ENCODE results near the gene PCSK5.
"Not testable (repeated sequence)": the region's sequence is repeated elsewhere in the genome, so short reads cannot be mapped to it uniquely, and the experiment has no call there.

Gene PCSK5

GRCh38 chr9:75890472-75891276, at the start of gene PCSK5:
TSS of gene PCSK5 (plus strand) at chr9:75890673. CDS start at chr9:75891182, 509 bp downstream.
- DNase-seq, result peak; percentile 84

DNA sequence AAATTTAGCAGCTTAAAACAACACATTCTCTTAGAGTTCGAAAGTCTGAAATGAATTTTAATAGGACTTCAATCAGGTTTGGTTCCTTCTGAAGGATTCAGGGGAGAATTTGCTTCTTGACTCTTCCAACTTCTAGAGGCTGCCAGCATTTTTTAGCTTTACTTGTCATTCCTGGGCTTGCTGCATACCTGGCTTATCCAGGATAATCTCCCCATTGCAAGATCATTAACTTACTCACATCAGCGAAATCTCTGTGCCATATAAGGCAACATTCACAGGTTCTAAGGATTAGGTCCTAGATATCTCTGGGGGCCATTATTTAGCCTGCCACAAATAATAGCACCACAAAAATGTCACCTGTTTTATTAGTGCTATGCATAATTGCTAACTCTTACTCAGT, 46.2 kb upstream of the PCSK5 start:
- no peak for DNase-seq

DNA sequence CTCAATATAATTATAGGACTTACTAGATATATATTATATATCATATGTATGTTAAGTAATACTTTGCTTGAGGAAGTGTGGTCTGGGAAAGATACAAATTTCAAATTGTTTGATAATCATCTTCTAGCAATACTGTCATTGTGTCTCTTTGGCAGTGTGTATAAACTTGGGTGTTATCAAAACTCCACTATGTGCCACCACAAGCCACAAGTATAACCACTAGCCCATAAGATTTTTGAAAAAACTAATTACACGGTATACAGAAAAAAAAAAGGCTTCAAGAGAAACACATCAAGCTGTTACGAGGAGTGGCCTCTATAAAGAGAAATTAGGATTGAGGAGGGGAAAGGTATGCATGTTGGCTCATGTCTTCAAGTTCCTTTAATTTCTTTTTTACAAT, 44.7 kb upstream of the PCSK5 start:
- DNase-seq, result peak; percentile 81

DNA sequence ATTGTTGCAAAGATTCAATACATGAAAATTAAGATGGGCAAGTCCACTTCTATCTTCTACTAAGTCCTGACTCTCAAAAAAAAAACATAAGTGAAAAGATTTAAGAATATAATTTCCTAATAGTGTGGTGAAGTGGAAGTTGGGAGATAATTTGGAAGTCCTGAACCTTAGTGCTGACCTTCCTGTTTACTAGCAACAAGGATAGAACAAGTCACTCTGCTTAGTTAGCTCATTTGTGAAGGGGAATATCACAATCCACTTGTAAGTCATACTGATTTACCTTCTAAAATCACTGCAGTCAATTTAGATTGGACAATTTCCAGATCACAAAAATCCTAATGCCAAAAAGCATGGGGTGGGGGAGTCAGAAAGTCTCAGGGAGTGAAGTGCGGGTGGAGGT, 43.4 kb upstream of the PCSK5 start:
- DNase-seq, result no peak

DNA sequence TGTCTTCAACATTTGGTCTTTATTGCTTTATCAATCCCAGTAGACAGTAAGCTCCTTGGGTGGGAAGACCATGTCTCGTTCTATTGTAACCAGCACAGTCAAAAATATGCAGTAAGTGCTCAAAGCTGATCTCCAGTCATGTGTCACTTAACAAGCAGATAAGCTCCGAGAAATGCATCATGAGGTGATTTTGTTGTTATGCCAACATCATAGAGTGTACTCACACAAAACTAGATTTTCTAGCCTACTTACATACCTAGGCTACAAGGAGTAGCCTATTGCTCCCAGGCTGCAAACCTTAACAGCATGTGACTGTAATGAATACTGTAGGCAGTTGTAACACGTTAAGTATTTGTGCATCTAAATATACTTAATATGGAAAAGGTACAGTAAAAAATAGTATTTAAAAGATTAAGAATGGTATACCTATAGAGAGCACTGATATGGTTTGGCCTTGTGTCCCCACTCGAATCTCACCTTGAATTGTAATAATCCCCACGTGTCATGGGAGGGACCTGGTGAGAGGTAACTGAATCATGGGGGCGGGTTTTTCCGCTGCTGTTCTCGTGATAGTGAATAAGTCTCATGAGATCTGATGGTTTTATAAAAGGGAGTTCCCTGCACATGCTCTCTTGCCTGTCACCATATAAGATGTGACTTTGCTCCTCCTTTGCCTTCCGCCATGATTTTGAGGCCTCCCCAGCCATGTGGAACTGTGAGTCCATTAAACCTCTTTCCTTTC, 39.8 kb upstream of the PCSK5 start:
- no peak for DNase-seq

DNA sequence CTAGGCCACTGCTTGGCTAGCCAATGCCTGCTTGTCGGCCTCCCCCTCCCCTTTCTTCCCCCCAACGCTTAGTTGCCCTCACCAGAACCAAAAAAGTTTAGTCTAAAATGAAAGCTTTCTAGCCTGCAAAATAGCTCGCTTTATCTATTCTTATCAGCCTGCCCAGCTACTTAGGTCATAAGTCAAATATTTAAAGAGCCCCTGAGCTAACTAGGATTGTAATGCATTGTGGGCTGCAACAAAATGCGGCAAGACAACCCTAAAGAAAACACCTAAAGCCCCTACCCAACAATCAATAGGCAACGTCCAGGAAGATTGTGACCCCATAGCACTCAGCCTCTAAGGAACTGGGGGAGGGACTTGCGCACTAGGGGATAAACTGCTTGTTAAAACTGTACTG, 38.6 kb upstream of the PCSK5 start:
- peak; percentile 69 for DNase-seq

- DNase-seq, result no peak
Measured at GRCh38 chr9:75852746-75853145, 37.7 kb upstream of the PCSK5 start.

DNA sequence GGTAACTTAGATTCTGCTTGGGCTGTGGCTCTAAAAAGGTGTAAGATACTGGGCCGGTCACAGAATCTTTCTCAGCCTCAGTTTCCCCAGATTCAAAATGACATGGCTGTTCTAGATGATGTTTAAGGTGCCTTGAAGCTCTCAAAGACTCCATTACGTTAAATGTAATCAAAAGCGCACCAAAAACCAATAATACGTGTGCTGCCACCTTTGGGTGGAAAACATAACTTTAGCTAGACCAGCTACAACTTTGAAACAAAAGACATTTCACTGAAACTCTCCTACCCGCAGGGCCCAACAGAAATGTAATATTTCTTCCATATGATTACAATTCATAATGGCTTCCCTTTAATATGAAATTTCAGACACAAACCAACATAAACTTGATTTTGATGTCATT, 35.0 kb upstream of the PCSK5 start:
- peak; percentile 65 for DNase-seq

DNA sequence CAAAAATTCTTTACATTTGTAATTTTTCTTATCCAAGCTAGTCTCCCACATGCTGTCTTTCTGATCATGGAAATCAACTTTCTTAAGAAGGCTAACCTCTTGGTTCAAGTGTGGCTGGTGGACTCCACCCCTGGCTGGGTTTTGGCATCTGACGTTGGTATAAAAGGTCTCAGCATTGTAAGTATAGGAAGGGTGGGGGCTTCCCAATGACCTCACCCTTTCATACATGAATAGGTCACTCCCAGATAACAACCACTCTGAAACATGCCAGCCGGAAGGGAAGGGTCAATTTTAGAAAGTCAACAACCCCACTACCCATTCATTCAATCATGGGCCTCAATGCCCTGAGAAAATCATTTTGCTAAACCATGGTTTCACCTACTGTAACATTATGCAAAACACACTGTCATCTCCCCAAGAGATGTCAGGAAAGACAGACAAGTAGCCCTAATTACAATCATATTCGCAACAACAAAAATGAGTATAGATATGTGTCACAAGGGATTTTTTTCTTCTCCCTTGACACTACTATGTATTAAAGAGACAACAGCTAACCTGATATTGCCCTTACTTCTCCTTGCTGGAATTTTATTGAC, 31.9 kb upstream of the PCSK5 start:
- DNase-seq, result no peak

- no peak for DNase-seq
Measured at GRCh38 chr9:75864266-75864665, 26.2 kb upstream of the PCSK5 start.

DNA sequence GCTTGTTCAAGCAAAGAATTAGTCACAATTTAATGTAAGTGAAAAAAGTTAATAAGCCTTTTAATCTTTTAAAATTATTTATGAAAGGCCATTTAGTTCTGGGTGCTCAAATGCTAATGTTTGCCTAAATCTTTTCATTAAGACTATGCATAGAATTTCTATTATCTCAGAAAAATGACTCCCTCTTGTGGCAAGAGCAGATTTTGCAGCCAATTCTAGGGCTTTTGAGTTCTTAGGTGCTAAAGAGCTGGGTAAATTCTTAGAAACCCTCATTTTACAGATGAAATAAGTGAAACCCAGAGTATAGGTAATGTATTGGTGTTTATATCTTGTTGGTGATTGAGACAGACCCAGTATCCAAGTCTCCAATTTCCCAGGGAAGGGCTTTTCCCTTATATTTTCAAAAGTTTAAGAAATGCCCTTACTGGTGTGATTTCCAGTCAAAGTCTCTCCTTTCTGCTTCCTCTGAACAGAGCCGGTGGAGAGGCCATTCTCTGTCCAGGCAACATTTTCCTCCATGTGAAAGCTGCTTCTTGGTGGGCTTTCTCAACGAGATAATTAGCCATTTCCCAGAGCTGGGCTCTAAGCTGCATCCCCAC, 24.1 kb upstream of the PCSK5 start:
- peak; percentile 78 for DNase-seq

- not testable (repeated sequence) for DNase-seq
Measured at GRCh38 chr9:75868526-75868925, 21.9 kb upstream of the PCSK5 start.

- DNase-seq, result no peak
Measured at GRCh38 chr9:75869236-75869635, 21.2 kb upstream of the PCSK5 start.

DNA sequence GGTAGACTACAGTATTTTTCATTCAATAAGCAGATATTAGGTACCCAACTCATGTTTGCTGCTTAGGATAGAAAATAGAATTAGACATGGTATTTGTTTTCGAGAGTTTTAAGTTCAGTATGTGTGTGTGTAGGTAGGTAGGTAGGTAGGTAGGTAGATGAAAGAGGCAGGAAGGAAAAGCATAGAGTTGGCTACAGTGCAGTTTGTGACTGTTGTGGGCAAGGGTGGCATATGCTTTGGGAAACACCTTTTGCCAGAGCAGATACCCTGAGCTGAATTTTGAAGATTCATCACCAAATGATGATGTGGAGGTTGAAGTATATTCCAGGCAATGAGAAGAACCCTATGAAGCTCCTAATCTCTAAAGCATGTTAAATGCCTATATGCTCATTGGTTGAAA, 20.0 kb upstream of the PCSK5 start:
- no peak for DNase-seq

DNA sequence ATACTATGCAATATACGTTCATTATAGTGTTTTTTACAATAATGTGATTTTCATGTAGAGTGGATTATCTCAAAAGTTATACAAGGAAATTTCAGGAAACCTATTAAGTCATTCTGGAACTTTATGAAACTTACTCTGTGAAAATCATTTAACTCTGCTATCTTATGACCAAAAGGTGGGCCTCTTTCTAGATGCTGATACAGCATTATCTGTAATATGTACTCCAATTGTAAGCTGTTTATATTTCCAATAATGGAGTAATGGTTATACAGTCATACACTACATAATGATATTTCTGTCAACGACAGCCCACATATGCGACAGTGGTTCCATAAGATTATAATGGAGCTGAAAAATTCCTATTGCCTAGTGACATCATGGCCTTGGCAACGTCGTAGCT, 18.8 kb upstream of the PCSK5 start:
- DNase-seq, result no peak

GRCh38 chr9:75873712-75874111, 16.8 kb upstream of the PCSK5 start:
- DNase-seq, result peak; percentile 7

GRCh38 chr9:75876999-75877640, 13.4 kb upstream of the PCSK5 start:
- no peak for DNase-seq

- DNase-seq, result no peak
Measured at GRCh38 chr9:75878488-75878860, 12.0 kb upstream of the PCSK5 start.

GRCh38 chr9:75880618-75881017, 9.9 kb upstream of the PCSK5 start:
- no peak for DNase-seq

GRCh38 chr9:75881761-75882160, 8.7 kb upstream of the PCSK5 start:
- no peak for DNase-seq

DNA sequence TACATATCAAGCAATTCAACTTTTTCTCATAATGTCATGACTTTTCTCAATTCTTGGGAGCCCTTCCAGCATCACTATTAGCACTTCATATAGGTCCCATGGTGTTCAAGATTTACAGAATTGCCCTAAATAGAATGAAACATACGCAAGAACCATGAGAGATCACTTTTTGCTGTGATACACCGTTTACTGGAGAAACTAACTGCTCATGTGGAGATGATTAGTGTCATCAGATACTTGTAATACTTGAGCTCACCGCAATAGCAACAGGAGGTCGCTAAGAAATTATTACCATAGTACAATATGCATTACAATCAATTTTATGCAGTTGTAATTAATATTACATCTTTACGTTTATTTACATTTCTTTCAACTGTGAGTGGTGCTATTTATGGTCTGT, 4.8 kb upstream of the PCSK5 start:
- DNase-seq, result no peak

DNA sequence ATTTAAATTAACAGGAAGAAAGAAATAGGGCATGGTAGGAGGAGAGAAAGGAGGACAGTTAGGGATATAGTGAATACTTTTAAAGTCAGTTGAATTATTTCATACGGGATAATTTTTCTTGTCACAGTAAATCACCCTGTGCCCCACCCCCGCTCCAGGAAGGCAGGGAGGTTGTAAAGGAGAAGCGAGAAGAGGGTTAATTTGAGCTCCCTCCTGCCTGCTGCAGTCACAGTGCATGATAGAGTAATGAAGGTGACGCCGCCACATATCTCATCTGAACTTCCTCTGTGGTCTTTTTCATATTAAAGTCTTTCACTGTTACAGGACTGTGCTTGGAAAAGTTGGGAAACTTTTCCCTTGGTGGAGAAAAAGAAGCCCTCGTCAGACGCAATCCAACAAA, 896 bp upstream of the PCSK5 start:
- peak; percentile 52 for DNase-seq

- DNase-seq, result peak; percentile 64
Measured at GRCh38 chr9:75889977-75890471, 449 bp upstream of the PCSK5 start.

All from OCI-M1 (cell line).